Adrenal gland (tissue), 5 donors: Measurements from ENCODE around the gene DHH.

ENCODE experiments used
- CTCF ChIP-seq, 6 experiments: fragments of 450-650 bp in 4 of 6; fragments of 200-600 bp in 2 of 6; sonication (generic) in 1 of 6; IDR thresholded peaks; 1 replicate in 5 of 6; 2 replicates in 1 of 6; pipeline versions ENCODE4 v1.5.1 to v1.8.0; 2016 to 2021; ENCODE audit warnings: antibody characterized with exemption in 6 of 6, mild to moderate bottlenecking in 2 of 6, moderate library complexity in 1 of 6
- POLR2A ChIP-seq, 2 donors: fragments of 450-650 bp; IDR thresholded peaks; one replicate each; pipeline ENCODE4 v1.6.1; 2017; ENCODE audit warnings: antibody characterized with exemption in 2 of 2, mild to moderate bottlenecking in 2 of 2, moderate library complexity in 1 of 2
- donor health status: DM: no; HTN: no; CAD: no.

- TF ChIP-seq CTCF (IDR thresholded peaks at IDR 0.05) (peak; percentile 53 to 71 (median 64)), POLR2A (IDR thresholded peaks at IDR 0.05) (no peak)
These were observed 3.4 kb upstream of the DHH start for GRCh38 chr12:49098035-49098451.
